Jurkat, Clone E6-1 (cell line): ENCODE measurements around the gene GID8.

Source experiments
- DNase-seq: peaks from one replicate; pipeline ENCODE4 v3.0.0-alpha.2; 2011; ENCODE audit warnings: low read depth, low spot score
- H3K4me3 ChIP-seq: 2 replicates; pipeline ENCODE4 v1.5.1; 2011; ENCODE audit warnings: mild to moderate bottlenecking, low read length, control low read depth, moderate library complexity

Gene GID8

GRCh38 chr20:62962891-62963613, 25.1 kb downstream of the GID8 start:
- H3K4me3 ChIP-seq: no peak overlapping the region
- no peak for DNase-seq

GRCh38 chr20:62963614-62964397, 25.9 kb downstream of the GID8 start:
- no peak overlapping the region for H3K4me3 ChIP-seq
- no peak for DNase-seq

- DNase-seq: no peak
- H3K4me3 ChIP-seq: no peak overlapping the region
These were observed 26.8 kb downstream of the GID8 start for GRCh38 chr20:62964700-62965099.

DNA sequence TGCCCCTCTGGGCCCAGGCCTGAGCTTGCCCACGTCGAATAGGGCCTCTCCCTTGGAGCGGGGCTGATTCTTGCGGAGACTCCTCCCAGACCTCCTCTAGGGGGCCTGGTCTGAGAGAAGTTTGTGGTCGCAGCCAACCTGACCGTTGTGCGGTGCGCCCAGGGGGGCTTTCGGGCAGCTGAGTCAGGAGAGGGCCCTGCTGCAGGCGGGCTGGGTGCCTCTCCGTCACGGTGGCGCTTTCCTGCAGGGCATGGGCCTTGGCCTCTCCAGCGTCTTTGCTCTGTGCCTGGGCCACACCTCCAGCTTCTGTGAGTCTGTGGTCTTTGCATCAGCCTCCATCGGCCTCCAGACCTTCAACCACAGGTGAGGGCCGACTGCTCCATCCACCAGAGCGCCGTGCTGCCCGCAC, 27.4 kb downstream of the GID8 start:
- H3K4me3 ChIP-seq: no peak overlapping the region
- DNase-seq: no peak

- H3K4me3 ChIP-seq: no peak overlapping the region
- DNase-seq: no peak
These were observed 28.5 kb downstream of the GID8 start for GRCh38 chr20:62966212-62967148.

DNA sequence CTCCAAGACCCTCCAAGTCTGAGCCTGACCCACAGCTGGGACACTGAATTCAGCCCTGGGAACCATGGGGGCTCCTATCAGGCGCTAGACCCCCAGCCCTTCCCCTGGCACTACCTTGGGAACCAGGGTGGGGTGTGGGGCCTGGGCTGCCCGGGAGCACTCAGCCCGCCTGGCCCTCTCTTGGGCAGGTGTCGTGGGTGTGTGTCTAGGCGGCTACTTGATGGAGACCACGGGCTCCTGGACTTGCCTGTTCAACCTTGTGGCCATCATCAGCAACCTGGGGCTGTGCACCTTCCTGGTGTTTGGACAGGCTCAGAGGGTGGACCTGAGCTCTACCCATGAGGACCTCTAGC, 29.2 kb downstream of the GID8 start:
- no peak overlapping the region for H3K4me3 ChIP-seq
- no peak for DNase-seq

GRCh38 chr20:62967628-62968351, 29.8 kb downstream of the GID8 start:
- H3K4me3 ChIP-seq: no peak overlapping the region

DNA sequence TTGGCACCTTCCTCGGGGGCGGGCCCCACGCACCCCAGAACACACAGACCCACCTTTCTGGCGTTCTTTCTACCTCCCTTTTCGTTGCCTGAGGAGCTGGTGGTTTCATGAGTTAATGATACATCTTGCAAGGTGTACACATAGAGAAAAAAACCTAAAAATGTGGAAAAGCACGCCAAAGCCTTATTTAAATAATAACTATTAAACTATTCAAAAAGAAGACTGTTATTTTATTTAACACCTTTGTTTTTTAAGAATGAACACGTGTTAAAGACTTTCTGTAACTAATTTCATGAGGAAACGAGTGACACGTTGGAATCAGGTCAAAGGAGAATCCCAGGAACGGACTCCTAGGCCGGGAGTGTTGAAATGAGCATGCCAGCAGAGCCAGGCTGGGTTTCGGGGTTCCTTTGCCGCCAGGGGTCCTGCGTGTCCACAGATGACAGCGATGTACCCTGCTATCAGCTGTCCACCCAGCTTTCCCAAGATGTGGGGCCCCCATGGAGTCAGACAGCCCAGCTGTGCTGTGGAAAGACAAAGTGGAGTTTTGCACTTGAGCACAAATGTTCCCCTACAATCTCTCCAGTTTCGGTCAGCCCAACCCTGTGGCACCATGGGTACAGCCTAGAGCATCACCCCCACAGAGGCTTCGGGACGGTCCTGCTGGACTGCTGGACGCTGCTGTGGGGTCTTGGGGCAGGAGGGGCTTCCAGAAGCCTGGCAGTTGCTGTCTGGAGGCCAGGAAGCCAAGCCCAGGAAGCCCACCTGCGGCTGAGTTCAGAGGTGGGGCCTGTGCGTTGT, 30.6 kb downstream of the GID8 start:
- no peak overlapping the region for H3K4me3 ChIP-seq
- DNase-seq: no peak

More at GRCh38 chr20:62967628-62968351, 29.8 kb downstream of the GID8 start:
- no peak for DNase-seq

DNA sequence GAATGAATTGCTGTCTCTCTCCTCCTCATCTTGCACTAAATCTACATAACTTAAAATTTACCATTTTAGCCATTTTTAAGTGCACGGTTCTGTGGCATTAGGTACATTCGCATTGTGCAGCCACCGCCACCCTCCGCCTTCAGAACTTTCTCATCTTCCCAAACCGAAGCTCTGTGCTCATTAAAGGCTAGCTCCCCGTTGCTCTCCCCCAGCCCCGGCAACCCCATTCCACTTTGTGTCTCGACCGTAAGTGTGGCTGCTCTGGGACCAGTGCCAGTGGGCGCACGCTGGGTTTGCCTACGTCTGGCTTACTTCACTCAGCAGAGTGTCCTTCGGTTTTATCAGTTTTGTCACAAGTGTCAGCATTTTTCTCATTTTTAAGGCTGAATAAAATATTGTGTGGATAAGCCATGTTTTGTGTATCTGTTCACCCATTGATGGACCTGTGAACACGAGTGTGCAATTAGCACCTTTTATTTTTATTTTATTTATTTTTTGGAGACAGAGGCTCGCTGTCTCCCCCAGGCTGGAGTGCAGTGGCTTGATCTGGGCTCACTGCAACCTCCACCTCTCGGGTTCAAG, 31.3 kb downstream of the GID8 start:
- H3K4me3 ChIP-seq: no peak overlapping the region
- DNase-seq: no peak

- DNase-seq: no peak
- no peak overlapping the region for H3K4me3 ChIP-seq
These were observed 32.0 kb downstream of the GID8 start for GRCh38 chr20:62969939-62970306.

DNA sequence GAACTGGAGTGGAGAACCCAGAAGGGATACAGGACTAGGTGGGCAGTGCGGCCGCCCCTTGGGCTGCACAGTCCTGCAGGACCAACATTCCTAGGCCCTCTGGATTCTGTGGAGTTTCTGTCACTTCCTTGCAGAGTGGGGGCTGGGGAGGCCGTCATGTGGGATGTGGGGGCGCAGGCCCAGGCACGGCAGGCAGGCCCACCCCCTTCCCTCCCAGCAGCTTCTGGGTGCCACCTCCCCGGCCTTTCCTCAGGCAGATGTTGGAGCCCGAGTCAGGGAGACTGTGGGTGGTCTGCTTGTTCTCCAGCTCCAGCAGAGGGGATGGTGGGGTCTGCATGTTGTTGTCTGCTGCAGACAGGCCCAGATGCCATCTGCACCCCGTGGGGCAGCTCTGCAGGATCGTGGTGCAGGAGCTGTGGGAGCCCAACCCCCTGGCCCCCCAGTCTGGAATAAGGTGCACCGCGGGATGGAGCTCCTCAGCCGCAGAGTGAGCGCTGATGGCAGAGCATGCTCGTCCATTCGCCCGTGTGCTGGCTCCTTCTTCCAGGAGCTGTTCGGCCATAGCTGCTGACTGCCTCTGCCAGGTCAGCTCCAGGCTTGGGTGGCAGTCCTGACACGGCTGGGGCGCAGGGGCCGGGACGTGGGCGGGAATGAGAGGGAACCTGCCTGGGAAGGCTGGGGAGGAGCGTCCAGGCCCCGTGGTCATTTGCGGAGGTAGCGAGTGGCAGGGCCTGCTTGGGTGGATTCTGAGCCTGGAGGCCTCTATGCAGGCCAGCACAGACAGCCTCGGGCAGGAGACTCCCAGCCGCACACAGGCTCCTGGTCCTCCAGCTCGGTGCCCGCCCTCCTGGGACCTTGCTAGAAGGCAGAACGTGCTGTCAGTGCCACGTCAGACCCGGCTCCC, 32.6 kb downstream of the GID8 start:
- DNase-seq: no peak
- H3K4me3 ChIP-seq: no peak overlapping the region

DNA sequence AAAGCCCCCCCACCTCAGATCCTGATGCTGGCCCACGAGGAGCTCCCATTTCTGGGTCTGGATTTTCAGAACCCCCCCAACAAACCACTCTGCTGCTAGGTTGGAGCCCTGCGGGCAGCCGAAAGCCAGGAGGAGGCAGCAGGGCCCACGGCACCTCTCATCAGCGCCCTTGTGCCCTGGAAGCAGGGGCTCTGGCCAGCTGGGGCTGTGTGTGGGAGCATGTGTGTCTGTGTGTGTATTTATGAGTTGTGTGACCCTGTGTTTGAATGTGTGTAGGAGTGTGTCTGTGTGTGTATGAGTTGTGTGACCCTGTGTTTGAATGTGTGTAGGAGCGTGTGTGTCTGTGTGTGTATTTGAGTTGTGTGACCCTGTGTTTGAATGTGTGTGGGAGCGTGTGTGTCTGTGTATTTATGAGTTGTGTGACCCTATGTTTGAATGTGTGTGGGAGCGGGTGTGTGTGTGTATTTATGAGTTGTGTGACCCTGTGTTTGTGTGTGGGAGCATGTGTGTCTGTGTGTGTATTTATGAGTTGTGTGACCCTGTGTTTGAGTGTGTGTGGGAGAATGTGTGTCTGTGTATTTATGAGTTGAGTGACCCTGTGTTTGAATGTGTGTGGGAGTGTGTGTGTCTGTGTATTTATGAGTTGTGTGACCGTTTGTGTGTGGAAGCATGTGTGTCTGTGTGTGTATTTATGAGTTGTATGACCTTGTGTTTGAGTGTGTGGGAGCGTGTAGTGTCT, 33.4 kb downstream of the GID8 start:
- DNase-seq: no peak
- no peak overlapping the region for H3K4me3 ChIP-seq

DNA sequence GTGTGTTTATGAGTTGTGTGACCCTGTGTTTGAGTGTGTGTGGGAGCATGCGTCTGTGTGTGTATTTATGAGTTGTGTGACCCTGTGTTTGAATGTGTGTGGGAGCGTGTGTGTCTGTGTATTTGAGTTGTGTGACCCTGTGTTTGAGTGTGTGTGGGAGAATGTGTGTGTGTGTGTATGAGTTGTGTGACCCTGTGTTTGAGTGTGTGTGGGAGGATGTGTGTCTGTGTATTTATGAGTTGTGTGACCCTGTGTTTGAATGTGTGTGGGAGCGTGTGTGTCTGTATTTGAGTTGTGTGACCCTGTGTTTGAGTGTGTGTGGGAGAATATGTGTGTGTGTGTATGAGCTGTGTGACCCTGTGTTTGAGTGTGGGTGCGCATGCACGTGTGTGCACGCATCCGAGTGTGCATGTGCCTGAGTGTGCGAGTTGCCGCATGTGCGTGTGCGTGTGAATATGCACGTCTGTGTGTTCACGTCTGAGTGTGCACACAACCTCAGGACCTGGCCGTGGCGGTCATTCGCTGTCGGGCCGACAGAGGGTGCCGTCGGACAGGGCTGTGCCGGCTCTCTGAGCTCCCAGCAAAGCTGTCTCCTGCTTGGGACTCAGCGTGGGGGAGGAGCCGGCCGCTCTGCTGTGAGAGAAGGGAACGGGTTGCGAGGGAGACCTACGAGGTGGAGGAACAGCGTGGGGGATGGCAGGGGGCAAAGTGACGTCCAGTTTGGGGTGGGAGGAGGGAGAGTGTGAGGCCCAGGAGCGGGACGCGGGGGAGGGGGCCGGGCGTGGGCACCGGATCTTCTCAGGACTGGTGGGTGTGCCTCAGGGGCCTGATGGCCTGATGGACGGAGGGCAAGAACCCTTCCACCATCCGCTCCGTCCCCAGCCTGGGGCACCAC, 34.2 kb downstream of the GID8 start:
- peak; percentile 76 for DNase-seq
- H3K4me3 ChIP-seq: no peak overlapping the region

- no peak overlapping the region for H3K4me3 ChIP-seq
- DNase-seq: no peak
These were observed 35.1 kb downstream of the GID8 start for GRCh38 chr20:62972845-62973745.
